ENCODE data around the gene ALDH1A3.
A peak's percentile ranks its signal among the peaks of the same experiment; 100 is the strongest.

Gene ALDH1A3

DNA sequence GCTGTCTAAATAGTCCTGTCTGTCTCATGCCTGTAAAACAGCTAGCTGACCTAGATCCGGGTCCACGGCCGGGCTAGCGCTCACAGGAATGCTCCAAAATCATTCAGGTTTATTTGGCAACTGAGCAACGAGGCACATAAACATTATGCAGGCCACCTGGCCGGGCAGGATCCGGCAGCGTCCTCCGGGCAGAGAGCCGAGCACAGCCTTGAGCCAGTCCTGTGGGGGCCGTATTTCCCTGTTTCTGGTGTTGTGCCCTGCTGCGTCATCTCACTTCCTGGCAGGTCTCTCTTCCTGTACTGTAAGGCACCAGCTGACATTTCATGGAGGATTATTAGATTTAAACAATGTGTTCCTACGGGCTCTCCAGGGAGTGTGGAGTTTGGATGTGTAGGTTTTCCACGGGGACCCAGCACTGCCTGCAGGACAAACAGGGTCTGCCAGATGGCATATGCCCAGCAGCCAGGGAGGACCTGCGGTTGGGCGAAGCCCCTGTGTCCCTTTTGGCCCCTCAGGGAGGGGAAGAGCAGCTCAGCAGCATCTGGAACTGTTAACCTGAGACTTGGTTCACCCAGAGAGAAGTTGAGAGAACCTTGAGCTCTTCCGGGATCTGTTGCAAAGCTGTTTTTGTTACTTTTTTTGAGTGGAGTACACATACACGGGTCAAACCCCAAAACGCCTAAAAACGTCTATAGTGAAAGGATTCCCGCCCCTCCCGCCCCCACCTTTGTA, 23.0 kb downstream of the ALDH1A3 start:
- no peak for DNase-seq

DNA sequence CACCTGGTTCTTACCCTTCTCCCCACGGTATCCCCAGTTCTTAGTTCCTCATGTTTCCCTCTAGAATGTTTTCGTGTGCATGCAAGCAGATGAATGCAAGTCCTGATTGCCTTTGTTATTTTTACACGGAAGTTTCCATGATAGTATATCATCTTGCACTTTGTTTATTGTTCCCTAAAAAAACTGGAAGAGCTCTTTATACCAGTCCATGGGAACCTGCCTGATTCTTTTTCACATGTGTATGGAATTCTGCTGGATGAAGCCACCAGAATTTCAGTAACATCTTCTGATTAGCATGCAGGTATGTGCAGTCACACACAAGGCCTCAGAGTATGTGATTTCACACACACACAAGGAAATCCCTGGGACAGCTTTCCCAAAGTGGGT, 23.5 kb downstream of the ALDH1A3 start:
- no peak for DNase-seq

DNA sequence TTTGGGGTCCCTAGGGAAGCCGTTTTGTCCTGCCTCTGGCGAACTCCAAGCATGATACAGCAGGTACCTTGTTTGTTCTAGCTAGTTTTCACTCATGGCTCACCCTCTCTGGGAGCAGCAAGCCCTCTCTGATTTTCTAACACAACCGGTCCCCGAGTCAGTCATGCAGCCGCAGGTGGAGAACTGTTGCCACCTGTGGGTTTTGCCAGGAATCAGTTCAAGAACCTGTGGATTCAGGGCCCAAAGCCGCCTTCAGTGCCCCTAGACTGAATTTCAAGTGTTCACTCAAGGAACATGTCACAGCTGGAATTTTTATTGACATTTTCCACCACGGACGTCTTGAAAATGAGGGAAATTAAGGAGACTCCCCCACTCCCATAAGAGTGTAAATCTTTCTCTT, 26.2 kb downstream of the ALDH1A3 start:
- no peak for DNase-seq

DNA sequence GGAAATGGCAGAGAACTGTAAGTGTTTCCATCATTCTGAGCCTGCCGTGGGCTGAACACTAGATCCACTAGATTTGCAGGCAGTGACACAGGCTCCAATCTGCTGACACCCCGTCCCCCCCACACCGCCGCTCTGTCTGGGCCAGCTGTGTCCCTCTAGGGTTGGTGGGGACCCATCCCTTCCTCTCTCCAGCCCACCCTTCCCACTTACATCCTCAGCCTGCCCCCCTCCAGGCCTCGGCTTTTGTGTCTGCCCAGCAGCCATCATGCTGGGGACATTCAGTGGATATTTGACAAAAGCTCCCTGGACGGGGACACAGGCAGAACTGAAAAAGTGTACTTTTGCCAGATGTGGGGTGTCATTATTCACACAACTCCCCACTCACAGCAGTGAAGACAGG, 28.8 kb downstream of the ALDH1A3 start:
- DNase-seq = no peak

DNA sequence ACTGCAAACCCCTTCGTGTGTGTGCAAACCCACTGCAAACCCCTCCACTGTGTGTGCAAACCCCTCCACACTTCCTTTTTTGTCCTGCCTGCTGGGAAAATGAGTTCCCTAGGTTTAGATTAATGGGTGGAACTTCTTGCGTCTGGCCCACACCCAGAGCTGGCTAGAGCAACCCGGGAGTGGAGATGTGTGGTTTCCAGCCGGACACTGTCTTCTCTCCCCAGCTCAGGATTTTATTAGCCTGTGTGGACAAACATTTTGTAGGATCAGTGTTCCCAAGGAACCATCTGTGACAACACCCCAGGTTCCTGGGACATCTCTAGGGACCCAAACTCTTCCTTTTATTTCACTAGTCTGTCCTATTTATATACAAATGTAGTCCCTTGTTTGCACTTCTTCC, 29.9 kb downstream of the ALDH1A3 start:
- no peak for DNase-seq

DNA sequence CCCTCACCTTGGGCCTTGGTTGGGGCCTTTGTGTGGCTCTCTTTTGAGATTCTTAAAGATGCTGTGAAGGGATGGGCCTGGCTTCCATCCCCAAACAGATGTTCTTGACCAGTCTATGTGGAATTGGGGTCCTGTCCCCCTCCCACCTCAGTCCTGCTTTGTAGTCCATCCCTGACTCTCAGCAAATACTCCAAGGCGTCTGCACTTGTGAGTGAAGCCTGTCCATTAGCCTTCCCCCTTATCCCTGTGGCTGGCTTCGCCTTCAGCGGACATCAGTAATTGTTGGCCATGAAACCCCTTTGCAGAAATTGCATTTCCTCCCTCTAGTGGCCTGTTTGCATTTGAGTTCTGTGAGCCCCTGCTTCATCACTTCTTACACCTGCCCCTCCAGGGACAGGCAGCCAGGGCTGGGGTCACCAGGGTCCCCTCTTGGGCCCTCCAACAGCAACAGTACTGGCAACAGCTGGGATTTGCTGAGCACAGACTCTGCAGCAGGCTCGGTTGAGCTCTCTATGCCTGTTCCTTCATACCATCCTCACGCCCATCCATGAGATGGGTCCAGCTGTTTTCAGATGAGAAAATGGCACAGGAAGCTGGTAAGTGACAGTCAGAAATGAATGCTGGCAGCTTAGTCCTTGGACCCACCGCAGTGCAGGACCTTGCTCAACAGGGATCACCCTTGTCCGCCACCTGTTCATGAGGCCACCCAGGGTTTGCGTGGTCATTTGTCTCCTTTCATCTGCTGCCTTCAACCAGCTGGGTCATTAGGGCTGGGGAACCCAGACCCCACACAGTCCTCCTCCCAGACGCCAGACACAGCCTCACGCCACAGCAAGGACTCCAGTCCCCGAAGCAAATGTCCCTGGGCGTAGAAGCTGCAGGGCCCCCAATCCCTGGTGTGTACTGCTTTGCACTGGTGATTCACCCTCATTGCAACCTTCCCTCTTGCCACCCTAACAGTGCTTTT, 30.6 kb downstream of the ALDH1A3 start:
- no peak for DNase-seq

DNA sequence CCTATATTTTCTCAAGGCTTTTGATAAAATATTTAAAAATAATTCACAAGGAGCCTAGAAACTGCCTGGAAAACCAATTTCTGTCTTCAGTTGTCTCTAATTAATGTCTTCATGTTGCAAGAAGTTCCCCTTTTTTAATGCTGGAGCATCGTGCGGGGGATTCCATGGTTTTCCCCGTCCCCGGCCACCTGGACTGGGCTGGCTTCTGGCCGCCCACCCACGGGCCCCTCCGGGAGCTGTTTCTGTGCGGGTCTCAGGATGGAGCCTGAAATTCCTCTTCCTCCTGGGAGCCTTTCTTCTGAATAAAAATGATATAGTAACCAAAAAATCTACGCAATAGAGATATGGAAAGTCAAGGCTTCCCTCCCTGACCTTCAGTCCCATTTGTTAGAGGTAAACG, 31.5 kb downstream of the ALDH1A3 start:
- DNase-seq = no peak

DNA sequence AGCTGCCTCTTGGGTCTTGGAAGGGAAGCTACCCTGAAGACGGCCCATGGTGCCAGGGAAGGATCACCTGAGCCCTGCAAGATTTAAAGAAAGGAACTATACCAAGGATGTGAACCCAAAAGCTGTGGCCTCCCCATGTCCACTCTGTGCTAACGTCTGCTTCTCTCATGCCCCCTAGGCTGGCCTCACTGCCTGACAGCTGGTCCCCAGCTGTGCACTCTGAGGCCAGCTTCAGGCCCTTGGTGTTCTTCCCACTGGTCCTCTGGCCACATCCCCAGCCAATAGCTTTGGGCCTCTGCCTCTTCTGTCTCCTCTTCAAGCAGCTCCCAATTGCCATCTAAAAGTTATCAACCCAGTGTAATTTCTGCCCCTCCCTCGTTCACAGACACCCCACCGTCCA, 34.3 kb downstream of the ALDH1A3 start:
- DNase-seq = no peak

DNA sequence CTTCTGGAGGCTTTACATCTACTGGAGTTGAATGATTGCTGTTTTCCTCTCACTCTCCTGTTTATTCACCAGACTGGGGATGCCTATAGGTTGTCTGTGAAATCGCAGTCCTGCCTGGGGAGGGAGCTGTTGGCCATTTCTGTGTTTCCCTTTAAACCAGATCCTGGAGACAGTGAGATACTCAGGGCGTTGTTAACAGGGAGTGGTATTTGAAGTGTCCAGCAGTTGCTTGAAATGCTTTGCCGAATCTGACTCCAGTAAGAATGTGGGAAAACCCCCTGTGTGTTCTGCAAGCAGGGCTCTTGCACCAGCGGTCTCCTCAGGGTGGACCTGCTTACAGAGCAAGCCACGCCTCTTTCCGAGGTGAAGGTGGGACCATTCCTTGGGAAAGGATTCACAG, 35.2 kb downstream of the ALDH1A3 start:
- peak; percentile 71 for DNase-seq

DNA sequence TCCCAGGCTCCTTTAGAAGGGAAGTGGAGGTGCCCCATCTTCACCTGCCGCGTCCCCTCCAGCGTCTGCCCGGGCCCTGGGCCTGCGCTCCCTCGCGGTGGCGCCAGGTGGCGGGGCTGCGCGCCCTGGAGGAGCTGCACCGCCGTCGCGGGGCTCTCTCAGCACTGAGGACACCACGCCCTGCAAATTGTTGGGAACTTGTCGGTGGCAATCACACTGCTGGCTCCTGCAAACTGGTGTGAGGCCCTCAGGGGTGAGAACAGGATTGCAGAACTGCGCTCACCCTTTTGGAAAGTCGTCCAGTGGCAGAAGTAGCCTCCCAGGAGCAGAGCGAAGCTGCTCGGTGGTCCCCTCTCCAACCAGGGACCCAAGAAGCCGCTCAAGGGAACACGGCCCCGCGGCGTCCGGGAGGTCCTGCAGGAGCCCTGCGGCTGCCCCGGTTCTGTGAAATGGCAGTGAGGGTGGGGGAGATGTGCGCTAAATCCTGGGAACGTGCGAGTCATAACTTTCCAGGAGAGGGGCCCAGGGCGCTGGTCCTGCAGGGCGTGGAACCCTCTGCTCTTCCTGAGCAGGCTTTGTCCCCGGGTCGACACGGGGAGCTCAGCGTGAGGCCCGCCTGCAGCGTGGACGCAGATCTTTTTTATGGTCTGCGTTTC, 38.5 kb downstream of the ALDH1A3 start:
- DNase-seq = peak; percentile 80

DNA sequence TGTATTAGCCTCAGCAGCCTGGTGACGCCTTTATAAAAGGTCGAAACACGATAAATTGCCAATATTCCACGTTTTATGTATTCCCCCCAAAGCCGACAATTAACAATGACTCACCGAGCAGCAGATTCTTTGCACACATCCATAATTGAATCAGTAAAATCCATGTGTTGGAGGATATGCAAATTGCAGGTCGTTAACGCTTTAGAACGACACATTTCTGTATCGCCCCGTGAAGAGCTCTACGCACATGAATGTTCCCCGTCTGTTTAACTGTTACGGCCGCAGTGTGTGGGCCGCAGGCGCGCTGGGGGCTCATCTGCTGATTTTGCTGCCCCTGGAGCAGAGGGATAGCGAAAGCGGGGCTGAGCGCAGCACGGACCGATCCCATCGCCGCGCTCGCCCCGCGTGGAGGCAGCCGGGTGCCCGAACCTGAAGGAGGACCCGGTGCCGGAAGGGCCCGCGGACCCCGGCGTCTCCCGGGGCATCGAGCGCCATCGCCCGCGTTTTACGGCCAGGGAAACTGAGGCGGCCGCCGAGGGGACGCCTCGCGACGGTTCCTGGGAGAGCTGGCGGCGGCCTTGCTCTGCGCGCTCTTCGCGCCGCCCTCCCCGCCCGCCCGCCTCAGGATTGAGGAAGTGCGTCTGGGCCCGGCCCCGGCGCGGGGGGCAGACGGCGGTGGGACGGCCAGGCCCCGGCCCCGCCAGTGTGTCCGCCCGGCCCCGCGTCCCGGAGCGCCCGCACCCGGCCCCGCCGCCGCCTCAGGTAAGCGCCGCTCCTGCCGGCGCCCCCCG, 39.3 kb downstream of the ALDH1A3 start, which contains the start of gene LRRK1:
Gene LRRK1 (plus strand): TSS at position 668 of the 791 bp plus-strand sequence. CDS start 5,276 bp downstream, outside the sequence.
- DNase-seq = peak; percentile 85

DNA sequence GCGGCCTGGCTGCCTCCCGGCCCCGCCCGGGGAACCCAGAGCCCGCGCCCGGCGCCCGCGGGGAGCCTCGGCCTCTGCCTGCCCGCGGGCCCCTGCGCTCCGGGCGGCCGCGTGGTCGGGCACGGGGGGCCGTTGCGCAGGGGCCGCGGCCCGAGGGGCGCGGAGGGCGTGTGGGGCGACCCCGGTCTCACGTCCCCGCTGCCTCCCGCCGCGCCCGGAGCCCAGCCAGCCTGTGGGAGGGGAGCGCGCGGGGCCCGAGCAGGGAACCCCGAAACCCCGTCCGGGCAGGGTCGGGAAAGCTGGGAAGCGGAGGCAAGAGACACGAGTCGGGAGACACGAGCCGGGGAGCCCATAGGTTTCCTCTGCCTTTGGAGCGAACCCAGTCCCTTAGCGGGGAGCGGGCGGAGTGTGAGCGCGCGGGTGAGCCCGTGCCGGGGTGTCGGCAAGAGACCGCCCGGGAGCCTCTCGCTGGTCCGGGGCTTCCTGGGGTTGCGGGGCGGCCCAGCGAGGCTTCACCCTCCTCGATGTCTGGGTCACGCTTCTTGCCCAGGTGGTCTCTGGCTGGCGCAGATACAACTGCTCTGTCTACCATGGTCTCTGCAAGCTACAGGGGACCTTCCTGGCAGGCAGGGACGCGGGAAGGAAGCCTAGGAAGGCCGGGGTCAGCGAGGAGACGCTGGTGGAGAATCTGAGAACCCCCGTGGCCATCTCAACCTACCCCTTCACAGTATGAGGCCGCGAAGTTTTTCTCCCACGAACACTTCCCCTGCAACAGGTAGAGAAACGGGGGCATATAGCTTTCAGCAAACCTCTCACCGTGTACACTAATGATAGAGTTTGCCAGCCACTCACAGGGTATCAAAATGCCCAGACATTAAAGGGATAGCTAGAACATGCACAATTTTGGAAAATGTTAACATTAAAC, 40.1 kb downstream of the ALDH1A3 start:
- no peak for DNase-seq

DNA sequence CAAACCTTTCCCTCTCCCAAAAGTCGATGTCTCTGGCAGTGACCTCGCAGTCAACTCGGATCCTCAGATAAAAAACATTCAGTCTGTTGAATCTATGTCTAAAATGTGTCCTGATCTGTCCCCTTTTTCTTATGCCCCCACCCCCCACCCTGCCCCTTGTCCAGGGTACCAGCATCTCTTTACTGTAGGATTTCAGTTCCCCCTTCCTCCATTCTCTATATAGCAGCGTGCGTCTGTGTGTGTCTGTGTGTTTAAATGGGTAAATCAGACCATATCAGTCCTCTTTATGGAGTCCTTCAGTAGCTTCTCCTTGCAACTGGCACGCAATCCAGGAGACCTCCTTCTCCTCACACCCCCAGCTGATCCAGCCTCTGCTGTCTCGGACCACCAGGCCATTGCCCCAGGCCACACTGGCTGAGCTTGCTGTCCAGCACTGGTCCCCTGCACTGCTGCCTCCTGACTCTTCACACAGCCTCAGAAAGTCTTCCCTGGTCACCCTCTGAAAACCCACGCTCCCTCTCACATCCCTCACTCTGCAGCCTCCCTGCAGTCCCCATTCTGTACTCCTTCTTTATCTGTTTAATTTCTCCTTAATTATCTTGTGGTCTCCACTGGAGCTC, 41.0 kb downstream of the ALDH1A3 start:
- DNase-seq = no peak

DNA sequence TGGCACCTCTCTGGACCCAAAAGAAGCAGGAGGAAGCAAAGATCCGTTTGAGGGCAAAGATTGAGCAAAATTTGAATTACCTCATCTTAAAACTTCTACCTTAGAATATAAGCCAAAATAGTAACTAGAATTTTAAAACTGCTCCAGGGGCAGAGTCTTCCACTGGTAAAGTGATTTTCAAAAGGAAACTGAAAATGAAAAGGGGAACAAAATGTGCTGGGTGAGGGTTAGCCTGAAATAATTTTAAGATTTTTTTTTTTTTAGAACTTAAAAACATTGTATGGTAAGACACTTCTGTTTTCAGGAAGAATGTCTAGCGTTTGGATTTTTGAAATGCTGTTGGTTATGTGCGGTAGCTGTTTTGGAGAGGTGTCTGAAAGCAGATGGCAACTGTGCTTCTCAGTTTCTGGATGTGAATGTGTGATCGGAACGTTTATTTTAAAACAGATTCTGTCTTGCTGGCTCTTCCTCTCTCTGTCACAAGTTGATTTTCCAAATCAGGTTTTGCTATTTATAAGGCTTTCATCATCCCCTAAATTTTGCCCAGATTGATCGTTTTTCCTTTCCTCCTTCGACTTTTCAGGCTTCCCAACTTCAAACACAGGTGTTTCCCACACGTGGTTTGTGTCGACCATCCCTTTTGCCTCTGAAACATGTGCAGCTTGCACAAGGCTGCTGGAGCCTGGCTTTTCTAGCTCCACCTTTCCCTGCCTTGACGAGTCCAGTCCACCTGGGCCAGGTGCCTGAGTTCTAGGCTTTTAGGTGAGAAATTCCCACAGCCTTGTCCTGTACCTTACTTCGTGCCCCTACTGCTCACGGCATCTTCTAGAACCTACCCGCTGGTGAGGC, 42.8 kb downstream of the ALDH1A3 start:
- no peak for DNase-seq

DNA sequence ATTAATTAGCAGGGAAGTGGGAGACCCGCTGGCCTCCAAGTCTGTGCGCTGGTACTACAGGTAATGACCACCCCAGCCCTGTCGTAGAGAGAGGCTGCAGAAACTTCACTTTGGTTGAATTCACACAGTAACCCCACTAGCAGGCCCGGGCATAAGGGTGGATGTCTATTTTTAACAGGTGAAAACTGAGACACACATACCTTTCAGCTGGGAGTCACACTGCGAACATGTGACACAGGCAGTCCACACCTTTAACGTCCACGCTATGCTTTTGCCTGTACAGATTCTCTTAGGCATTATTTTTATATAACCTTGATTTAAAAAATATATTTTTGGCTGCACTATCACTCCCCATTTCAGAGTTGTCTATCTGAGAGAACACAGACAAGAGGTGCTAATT, 43.4 kb downstream of the ALDH1A3 start:
- no peak for DNase-seq

DNA sequence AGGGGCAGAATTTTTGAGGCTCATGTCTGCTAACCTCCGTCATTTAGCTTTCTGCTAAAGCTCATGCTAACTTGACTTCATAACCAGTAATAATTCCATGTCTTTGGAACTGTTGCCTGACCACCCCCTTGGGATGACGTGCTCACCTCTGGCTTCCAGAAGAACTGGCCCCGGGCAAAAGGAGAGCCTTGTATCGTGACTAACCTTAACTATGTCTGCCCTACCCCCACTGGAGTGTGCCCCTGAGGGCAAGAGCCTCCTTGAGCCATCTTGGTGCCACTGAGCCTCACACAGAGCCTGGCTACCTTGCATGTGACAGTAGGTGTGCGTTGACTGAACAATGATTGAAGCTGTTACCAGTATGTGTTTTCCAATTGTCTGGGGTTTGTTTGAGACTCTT, 44.3 kb downstream of the ALDH1A3 start:
- DNase-seq = no peak

DNA sequence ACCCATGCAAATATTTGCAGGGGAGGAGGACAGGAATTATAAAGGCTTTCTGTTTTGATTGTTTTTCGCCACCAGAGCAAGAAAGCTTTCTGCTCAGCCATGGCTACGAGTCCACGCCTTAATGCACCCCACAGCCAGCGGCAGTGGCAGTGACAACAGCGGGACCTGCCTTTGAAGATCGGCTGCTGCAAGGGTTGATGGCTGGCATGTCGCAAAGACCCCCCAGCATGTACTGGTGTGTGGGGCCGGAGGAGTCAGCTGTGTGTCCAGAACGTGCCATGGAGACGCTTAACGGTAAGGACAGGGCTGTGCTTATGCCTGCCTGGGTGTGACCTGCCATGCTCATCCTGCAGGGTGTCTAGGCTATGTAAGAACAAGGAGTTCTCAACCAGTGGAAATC, 44.8 kb downstream of the ALDH1A3 start:
- DNase-seq = no peak

DNA sequence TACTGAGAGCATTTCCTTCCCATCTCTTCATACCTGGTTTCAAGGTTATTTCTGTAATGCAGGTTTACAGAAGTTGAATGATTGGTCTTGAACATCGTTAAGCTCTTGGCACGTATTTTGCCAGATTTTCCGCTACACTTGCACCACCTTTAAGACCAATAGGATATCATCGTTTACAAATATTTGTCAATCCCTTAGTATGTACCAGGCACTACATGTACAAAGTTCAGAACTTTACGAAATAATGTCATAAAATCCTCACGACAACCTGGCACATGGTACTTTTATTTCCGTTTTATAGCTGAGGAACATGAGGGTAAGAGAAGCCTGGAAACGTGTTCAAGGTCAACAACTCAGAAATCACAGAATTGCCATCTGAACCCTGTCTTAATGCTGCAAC, 45.8 kb downstream of the ALDH1A3 start:
- no peak for DNase-seq

DNA sequence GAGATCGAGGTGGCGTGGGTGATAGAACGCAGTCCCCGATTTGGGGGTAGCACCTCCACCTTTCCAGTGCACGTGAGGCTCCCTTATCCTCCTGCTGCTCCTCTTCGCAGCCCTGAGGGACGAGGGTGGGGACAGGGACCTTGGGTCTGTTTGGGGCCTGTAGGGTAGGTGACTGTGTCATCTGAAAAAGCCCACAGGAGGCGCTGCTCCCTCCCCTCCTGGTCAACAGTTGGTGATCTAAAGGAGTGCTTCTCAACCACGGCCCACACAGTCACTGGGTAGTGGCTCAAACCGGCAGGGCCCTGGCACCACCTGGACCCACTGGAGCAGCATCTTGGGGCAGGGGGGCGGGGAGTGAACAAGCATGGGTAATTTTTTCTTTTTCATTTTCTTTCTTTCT, 46.6 kb downstream of the ALDH1A3 start:
- no peak for DNase-seq
